Choroid plexus epithelial cell (primary cell): ENCODE data around the gene LMO4.

Source experiments
- DNase-seq: peaks from one replicate; pipeline ENCODE4 v3.0.0-alpha.2; 2010; ENCODE audit warnings: low read depth
- H3K4me3 ChIP-seq: 2 replicates; pipeline ENCODE4 v1.5.1; 2011; ENCODE audit warnings: low read depth, mild to moderate bottlenecking, control low read depth, low read length, moderate library complexity
- TF ChIP-seq, protein P1 (sequence below): conservative IDR thresholded peaks from 2 replicates; pipeline ENCODE4 v1.5.1; 2011; ENCODE audit warnings: low read depth, mild to moderate bottlenecking, control low read depth, inconsistent platforms, low read length, moderate library complexity

LMO4 gene

DNA sequence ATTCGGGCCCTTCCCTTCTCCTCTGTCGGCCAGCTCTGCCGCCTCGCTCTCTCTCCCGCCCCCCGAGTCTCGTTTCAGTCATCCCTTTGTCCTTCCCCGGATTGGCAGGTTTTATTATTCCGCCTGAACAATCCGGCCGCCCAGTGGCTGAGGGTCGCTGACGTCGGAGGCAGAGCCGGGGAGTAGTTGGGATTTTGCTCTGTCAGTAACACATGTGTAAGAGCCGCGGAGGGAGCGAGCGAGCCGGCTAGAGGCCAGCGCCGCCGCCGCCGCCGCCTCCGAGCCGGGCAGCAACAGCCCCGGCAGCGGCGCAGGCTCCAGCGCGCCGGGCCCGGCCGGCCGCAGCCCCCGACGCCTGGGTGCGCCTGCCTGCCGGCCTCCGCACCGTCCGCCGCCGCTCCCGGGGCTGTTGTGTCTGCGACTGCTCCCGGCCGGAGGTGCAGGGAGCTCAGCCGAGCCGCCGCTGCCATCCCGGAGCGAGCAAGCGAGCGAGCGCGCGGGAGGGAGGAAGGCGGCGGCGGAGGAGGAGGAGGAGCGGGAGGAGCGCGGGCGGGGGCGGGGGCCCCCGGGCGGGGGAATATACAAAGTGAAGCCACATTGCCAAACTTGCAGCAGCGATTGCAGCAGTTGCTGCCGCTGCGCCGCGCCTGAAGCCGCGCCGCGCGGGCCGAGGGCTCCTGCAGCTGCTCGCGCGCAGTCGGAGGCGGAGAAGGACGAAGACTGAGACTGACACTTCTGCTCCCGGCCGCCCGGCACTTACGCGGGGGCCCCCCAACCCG lies at the start of gene LMO4:
Gene LMO4, plus strand, starts transcription at position 609 of the 779 bp plus-strand sequence. CDS start 3,136 bp downstream, outside the sequence.
- H3K4me3 ChIP-seq: peak within 1 kb of the TSS; percentile 82
- peak; percentile 99 for DNase-seq
- TF ChIP-seq, protein P1, sequence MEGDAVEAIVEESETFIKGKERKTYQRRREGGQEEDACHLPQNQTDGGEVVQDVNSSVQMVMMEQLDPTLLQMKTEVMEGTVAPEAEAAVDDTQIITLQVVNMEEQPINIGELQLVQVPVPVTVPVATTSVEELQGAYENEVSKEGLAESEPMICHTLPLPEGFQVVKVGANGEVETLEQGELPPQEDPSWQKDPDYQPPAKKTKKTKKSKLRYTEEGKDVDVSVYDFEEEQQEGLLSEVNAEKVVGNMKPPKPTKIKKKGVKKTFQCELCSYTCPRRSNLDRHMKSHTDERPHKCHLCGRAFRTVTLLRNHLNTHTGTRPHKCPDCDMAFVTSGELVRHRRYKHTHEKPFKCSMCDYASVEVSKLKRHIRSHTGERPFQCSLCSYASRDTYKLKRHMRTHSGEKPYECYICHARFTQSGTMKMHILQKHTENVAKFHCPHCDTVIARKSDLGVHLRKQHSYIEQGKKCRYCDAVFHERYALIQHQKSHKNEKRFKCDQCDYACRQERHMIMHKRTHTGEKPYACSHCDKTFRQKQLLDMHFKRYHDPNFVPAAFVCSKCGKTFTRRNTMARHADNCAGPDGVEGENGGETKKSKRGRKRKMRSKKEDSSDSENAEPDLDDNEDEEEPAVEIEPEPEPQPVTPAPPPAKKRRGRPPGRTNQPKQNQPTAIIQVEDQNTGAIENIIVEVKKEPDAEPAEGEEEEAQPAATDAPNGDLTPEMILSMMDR: no peak

DNA sequence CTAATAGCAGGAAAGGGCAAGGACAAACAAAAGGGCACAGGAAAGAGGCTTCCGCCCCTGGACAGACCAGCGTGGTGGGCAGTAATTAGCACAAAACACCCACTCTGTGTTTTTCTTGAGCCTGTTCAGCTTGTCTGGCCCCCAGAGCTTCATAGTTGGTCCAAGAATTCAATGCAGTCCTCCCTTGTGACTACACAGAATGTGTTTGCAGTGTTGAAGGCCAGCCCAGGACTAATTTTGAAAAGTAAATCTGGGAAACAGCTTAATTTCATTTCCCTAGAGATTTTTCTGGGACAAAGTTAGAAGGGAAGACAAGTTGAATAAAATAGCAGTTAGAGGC lies 49.2 kb upstream of the LMO4 start:
- no peak overlapping the region for H3K4me3 ChIP-seq
- peak; percentile 11 for DNase-seq
- TF ChIP-seq, protein P1: no peak

DNA sequence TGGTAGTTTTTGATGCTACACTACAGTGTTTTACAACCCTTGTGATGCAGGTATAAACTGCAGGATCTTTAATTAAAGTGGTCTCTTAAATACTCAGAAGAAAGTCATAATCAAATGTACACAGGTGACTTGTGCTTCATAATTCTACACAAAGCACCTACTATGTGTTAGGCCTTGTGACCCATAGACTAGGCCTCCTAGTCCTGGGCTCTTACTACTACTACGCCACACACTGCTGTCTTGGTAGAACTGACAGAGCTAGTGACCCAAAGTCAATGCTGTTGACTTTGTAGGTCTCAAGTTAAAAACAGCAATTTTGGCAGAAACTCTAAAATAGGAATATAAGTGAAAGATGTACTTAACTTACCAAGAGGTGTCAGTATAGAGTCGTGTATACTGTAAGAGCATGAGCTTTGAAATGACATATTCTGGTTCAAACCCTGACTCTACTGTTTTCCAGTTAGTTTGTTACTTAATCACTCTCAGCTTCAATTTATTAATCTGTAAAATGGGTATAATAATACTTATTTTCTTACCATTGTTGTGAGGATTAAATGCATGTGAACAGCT lies 48.6 kb upstream of the LMO4 start:
- DNase-seq: peak; percentile 50
- no peak overlapping the region for H3K4me3 ChIP-seq
- TF ChIP-seq, protein P1: peak; percentile 37

DNA sequence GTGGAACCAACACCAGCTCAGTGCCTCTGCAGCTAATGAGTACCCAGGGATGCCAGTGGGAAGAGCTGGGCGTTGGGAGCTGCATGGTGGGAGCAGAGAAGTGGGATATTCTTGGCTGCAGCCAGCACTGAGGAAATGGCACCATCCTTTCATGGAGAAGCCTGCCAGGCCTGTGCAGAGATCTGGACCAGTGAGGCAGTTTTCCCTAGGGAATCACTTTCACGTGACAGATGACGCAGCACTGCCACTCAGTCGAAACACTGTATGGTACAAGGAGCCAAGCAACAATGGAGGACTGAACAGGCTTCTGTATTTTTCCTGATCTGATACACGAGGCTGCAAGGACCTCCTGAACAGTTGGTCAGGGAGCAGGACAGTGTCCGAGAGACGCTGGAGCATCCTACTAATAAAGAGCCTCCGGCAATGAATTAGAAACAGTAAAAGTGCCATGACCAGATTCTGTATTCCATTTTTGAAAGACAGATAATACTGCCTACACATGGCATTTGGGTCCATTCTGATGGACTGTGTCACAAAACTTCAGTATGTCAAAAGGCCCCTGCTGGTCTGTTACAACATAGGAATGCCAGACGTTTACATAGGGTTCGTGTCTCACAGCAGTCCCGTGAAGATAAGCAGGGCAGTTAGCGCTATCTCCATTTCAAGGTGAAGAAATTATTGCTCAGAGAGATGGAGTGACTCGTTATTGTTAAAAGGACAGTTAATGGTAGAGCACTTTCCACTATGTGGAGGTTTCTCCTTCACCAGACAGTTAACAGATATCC lies 44.0 kb upstream of the LMO4 start:
- H3K4me3 ChIP-seq: no peak overlapping the region
- DNase-seq: peak; percentile 16

GRCh38 chr1:87291107-87291506 lies 37.6 kb upstream of the LMO4 start:
- TF ChIP-seq, protein P1: no peak
- H3K4me3 ChIP-seq: no peak overlapping the region
- peak; percentile 44 for DNase-seq

More for the DNA sequence above, 44.0 kb upstream of the LMO4 start:
- TF ChIP-seq, protein P1: no peak

DNA sequence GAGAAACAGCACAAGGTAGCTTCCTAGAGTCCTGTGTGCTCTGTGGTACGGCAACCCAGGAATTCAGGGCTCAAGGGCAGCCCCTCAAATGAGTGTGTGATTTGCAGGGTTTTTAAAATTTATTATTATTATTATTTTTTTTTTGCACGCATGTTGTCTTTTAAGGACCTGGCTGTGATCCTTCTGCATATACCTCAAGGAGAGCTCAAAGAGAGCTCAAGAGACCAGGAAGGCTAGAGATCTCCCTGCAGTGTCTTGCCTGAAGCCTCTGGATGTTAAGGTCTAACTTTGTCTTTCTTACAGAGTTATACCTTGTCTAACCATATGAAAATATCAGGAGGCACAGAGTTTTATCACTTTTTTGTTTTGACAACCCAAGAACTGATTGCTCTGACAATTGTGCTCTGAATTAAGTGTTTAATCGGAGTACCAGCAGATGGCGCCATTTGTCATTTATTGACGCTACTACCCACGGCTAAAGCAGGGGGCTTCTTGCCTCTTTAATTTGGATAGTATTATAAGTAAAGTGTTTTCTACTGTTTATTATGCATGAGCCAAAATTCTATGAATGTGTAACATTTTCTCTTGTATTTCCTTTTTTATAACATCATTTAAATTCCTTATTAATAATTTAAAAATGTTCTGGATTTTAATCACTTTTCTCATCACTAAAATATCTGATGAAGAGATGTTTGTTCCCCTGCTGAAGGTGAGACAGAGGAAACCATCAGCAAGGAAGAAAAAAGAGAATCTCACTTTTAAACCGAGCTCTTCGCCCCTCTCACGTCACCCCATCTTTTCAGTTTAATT lies 35.8 kb upstream of the LMO4 start:
- peak; percentile 79 for DNase-seq
- TF ChIP-seq, protein P1: peak; percentile 78
- H3K4me3 ChIP-seq: no peak overlapping the region
